H1 (cell line): ENCODE results near the gene ESRRB.

Experiments
- CTCF ChIP-seq, 3 experiments: IDR thresholded peaks; 1 replicate in 2 of 3; 2 replicates in 1 of 3; pipeline versions ENCODE4 v1.5.1 to v1.6.1; 2011; ENCODE audit warnings: low read length in 3 of 3, mild to moderate bottlenecking in 3 of 3, inconsistent platforms in 2 of 3, low read depth in 1 of 3, moderate library complexity in 1 of 3; ENCODE audit not compliant: insufficient read depth in 1 of 3; ENCODE audit errors: control extremely low read depth in 1 of 3
- EGR1 ChIP-seq: IDR thresholded peaks from 2 replicates; pipeline ENCODE4 v1.6.1; 2011; ENCODE audit warnings: low read depth, low read length, borderline replicate concordance
- EP300 ChIP-seq, 2 experiments: IDR thresholded peaks; 1 replicate in 1 of 2; 2 replicates in 1 of 2; pipeline ENCODE4 v1.6.1; 2011 to 2012; ENCODE audit warnings: low read depth in 2 of 2, low read length in 2 of 2, mild to moderate bottlenecking in 2 of 2, borderline replicate concordance in 1 of 2, inconsistent platforms in 1 of 2, moderate library complexity in 1 of 2
- JUN ChIP-seq: IDR thresholded peaks from 2 replicates; pipeline ENCODE4 v1.6.1; 2011; ENCODE audit warnings: low read depth, mild to moderate bottlenecking, improper control_type of control experiment, low read length
- KDM1A ChIP-seq: fragments of 200-600, 300-600 bp; sonication (generic); IDR thresholded peaks from 2 replicates; pipeline ENCODE4 v1.7.1; 2016; ENCODE audit warnings: mild to moderate bottlenecking, low read length, borderline replicate concordance
- POLR2A ChIP-seq, 2 experiments: IDR thresholded peaks; 1 replicate in 1 of 2; 2 replicates in 1 of 2; pipeline ENCODE4 v1.6.1; 2011; ENCODE audit warnings: low read depth in 2 of 2, low read length in 2 of 2, mild to moderate bottlenecking in 2 of 2; ENCODE audit errors: control extremely low read depth in 1 of 2
- POLR2AphosphoS5 ChIP-seq: IDR thresholded peaks from 2 replicates; pipeline ENCODE4 v1.6.1; 2011; ENCODE audit warnings: low read depth, low read length
- RAD21 ChIP-seq, 2 experiments: IDR thresholded peaks in 1 of 2; conservative IDR thresholded peaks in 1 of 2; 2 replicates each; pipeline ENCODE4 v1.6.1; 2011; ENCODE audit warnings: low read depth in 2 of 2, low read length in 2 of 2, improper control_type of control experiment in 1 of 2, inconsistent platforms in 1 of 2, mild to moderate bottlenecking in 1 of 2, moderate library complexity in 1 of 2
- SP2 ChIP-seq: IDR thresholded peaks from 2 replicates; pipeline ENCODE4 v1.6.1; 2012; ENCODE audit warnings: mild to moderate bottlenecking, low read length, inconsistent platforms
- TBP ChIP-seq: IDR thresholded peaks from 2 replicates; pipeline ENCODE4 v1.6.1; 2011; ENCODE audit warnings: low read depth, low read length, improper control_type of control experiment

- TF ChIP-seq CTCF (IDR thresholded peaks at IDR 0.05; ENCODE audit: control extremely low read depth in 1 of 3, insufficient read depth in 1 of 3, low read depth in 1 of 3, low read length in 3 of 3), result no peak
- no peak for TF ChIP-seq JUN
- no peak for TF ChIP-seq SP2
- TF ChIP-seq POLR2A (IDR thresholded peaks at IDR 0.05; ENCODE audit: control extremely low read depth in 1 of 2, low read depth in 2 of 2, low read length in 2 of 2), result no peak
- no peak for TF ChIP-seq KDM1A
- TF ChIP-seq RAD21 (IDR thresholded peaks at IDR 0.05 in 1 of 2, conservative IDR thresholded peaks at IDR 0.05 in 1 of 2; ENCODE audit: low read depth in 2 of 2, low read length in 2 of 2), result no peak
- no peak for TF ChIP-seq POLR2AphosphoS5
- no peak for TF ChIP-seq EP300 (IDR thresholded peaks at IDR 0.05; ENCODE audit: borderline replicate concordance in 1 of 2, low read depth in 2 of 2, low read length in 2 of 2)
- TF ChIP-seq EGR1, result no peak
- TF ChIP-seq TBP, result no peak
Measured at GRCh38 chr14:76450476-76450875, 74.5 kb downstream of the ESRRB start.
